IMR-90 (cell line): ENCODE data around the gene ZGRF1. TPM values are rescaled to one million over a fixed set of nuclear protein-coding genes. Genes with fewer than 3 reads are reported as not detected.
A peak's percentile ranks its signal among the peaks of the same experiment; 100 is the strongest.

Experiments used
- ATAC-seq: fragments of 200-7000 bp; cut with Tn5 transposase; 2 replicates; pipeline ENCODE4 v1.9.1; 2020; ENCODE audit warnings: low read depth, mild to moderate bottlenecking, moderate library complexity
- BruUV-seq: library from RNA; stranded (reverse); fragments of 400-500 nt; replicated peaks from 2 replicates; lab custom pipeline; 2021; lab: Mats Ljungman, UMichigan
- CTCF ChIA-PET: fragments of 300-600 bp; formaldehyde crosslinking; extraction: SDS; loops from one replicate; lab custom pipeline; 2021; ENCODE audit warnings: antibody characterized with exemption; lab: Yijun Ruan, JAX
- POLR2A ChIA-PET: fragments of 300-600 bp; sonication (Branson Sonifier 250); formaldehyde crosslinking; loops from one replicate; lab custom pipeline; 2022; ENCODE audit warnings: antibody characterized with exemption; ENCODE audit not compliant: unreplicated experiment; lab: Charles Lee
- DNase-seq: peaks from one replicate; pipeline ENCODE4 v3.0.0; 2013
- H2AFZ ChIP-seq: replicated peaks from 2 replicates; pipeline ENCODE3; 2013; ENCODE audit warnings: low read length, mild to moderate bottlenecking; ENCODE audit not compliant: poor library complexity
- H2AK5ac ChIP-seq: 2 replicates; pipeline ENCODE4 v1.6.1; 2013; ENCODE audit warnings: low read depth, low read length, inconsistent platforms
- H2AK9ac ChIP-seq: replicated peaks from 2 replicates; pipeline ENCODE3; 2013; ENCODE audit warnings: mild to moderate bottlenecking, low read depth, low read length, moderate library complexity; ENCODE audit not compliant: poor library complexity
- H2BK120ac ChIP-seq: 2 replicates; pipeline ENCODE4 v1.6.1; 2013; ENCODE audit warnings: low read depth, low read length, inconsistent platforms
- H2BK15ac ChIP-seq: 3 replicates; pipeline ENCODE4 v1.6.1; 2013; ENCODE audit warnings: low read depth, low read length, inconsistent platforms
- H2BK20ac ChIP-seq: 2 replicates; pipeline ENCODE4 v1.6.1; 2013; ENCODE audit warnings: low read depth, mild to moderate bottlenecking, inconsistent platforms, low read length, moderate library complexity
- H2BK5ac ChIP-seq: 2 replicates; pipeline ENCODE4 v1.6.1; 2013; ENCODE audit warnings: mild to moderate bottlenecking, low read depth, low read length, inconsistent platforms; ENCODE audit not compliant: poor library complexity, severe bottlenecking
- H3K14ac ChIP-seq: replicated peaks from 2 replicates; pipeline ENCODE4 v1.6.1; 2013; ENCODE audit warnings: low read depth, low read length, inconsistent platforms
- H3K18ac ChIP-seq: 2 replicates; pipeline ENCODE4 v1.6.1; 2013; ENCODE audit warnings: low read depth, low read length, control low read depth
- H3K23ac ChIP-seq: 2 replicates; pipeline ENCODE4 v1.6.1; 2013; ENCODE audit warnings: low read depth, low read length, inconsistent platforms
- H3K27ac ChIP-seq: 2 replicates; pipeline ENCODE4 v1.5.1; 2013; ENCODE audit warnings: mild to moderate bottlenecking, control low read depth, low read length; ENCODE audit not compliant: insufficient read depth
- H3K27me3 ChIP-seq: 2 replicates; pipeline ENCODE4 v1.6.1; 2013; ENCODE audit warnings: low read length; ENCODE audit not compliant: control insufficient read depth, insufficient read depth
- H3K36me3 ChIP-seq: 2 replicates; pipeline ENCODE4 v1.6.1; 2013; ENCODE audit warnings: low read length, mixed read lengths; ENCODE audit not compliant: control insufficient read depth, insufficient read depth
- H3K4ac ChIP-seq: 2 replicates; pipeline ENCODE4 v1.6.1; 2013; ENCODE audit warnings: low read depth, low read length, inconsistent platforms
- H3K4me1 ChIP-seq: 2 replicates; pipeline ENCODE4 v1.6.1; 2013; ENCODE audit warnings: low read length, mixed read lengths; ENCODE audit not compliant: control insufficient read depth, insufficient read depth
- H3K4me2 ChIP-seq: 2 replicates; pipeline ENCODE4 v1.6.1; 2013; ENCODE audit warnings: low read depth, mild to moderate bottlenecking, control low read depth, low read length, moderate library complexity
- H3K4me3 ChIP-seq: 2 replicates; pipeline ENCODE4 v1.5.1; 2013; ENCODE audit warnings: low read depth, mild to moderate bottlenecking, control low read depth, low read length, moderate library complexity; ENCODE audit not compliant: insufficient read depth
- H3K56ac ChIP-seq: 2 replicates; pipeline ENCODE4 v1.6.1; 2013; ENCODE audit warnings: low read length, inconsistent platforms; ENCODE audit not compliant: insufficient read depth; ENCODE audit errors: extremely low read depth
- H3K79me1 ChIP-seq, 2 experiments: 2 replicates each; pipeline ENCODE4 v1.6.1; 2013; ENCODE audit warnings: low read length in 2 of 2, inconsistent platforms in 1 of 2, low read depth in 1 of 2
- H3K9ac ChIP-seq: 2 replicates; pipeline ENCODE4 v1.6.1; 2013; ENCODE audit warnings: low read depth, low read length, control low read depth
- H3K9me1 ChIP-seq: 2 replicates; pipeline ENCODE4 v1.6.1; 2013; ENCODE audit warnings: low read length, inconsistent platforms; ENCODE audit not compliant: insufficient read depth
- H3K9me3 ChIP-seq: 2 replicates; pipeline ENCODE4 v1.6.1; 2013; ENCODE audit warnings: low read length; ENCODE audit not compliant: control insufficient read depth, insufficient read depth
- H4K20me1 ChIP-seq: 2 replicates; pipeline ENCODE4 v1.6.1; 2013; ENCODE audit warnings: low read length, inconsistent platforms; ENCODE audit not compliant: insufficient read depth
- H4K5ac ChIP-seq: 2 replicates; pipeline ENCODE4 v1.6.1; 2013; ENCODE audit warnings: mild to moderate bottlenecking, low read depth, low read length, control low read depth
- H4K8ac ChIP-seq, 2 experiments: 2 replicates each; pipeline ENCODE4 v1.6.1; 2013; ENCODE audit warnings: low read depth in 2 of 2, low read length in 2 of 2, control low read depth in 1 of 2, inconsistent platforms in 1 of 2
- H4K91ac ChIP-seq: 2 replicates; pipeline ENCODE4 v1.6.1; 2013; ENCODE audit warnings: low read depth, low read length, inconsistent platforms; ENCODE audit not compliant: insufficient read depth
- BHLHE40 ChIP-seq: fragments of 150-350 bp; IDR thresholded peaks from 2 replicates; pipeline ENCODE4 v1.6.1; 2016; ENCODE audit warnings: mild to moderate bottlenecking, low read depth, low read length
- CEBPB ChIP-seq: IDR thresholded peaks from 2 replicates; pipeline ENCODE4 v1.6.1; 2012; ENCODE audit warnings: low read depth, low read length, improper control_type of control experiment
- CHD1 ChIP-seq: IDR thresholded peaks from 2 replicates; pipeline ENCODE4 v1.6.1; 2012; ENCODE audit warnings: low read depth, low read length, improper control_type of control experiment
- ELK1 ChIP-seq: fragments of 150-350 bp; IDR thresholded peaks from 2 replicates; pipeline ENCODE4 v1.6.1; 2016; ENCODE audit warnings: low read depth, mild to moderate bottlenecking, low read length, moderate library complexity, borderline replicate concordance
- FOS ChIP-seq: fragments of 150-350 bp; IDR thresholded peaks from 2 replicates; pipeline ENCODE4 v1.6.1; 2016; ENCODE audit warnings: low read depth, low read length
- MAFK ChIP-seq: IDR thresholded peaks from 2 replicates; pipeline ENCODE4 v1.6.1; 2012; ENCODE audit warnings: low read depth, low read length, improper control_type of control experiment
- MAZ ChIP-seq: IDR thresholded peaks from 2 replicates; pipeline ENCODE4 v1.6.1; 2012; ENCODE audit warnings: low read depth, mild to moderate bottlenecking, low read length, improper control_type of control experiment, moderate library complexity, borderline replicate concordance
- MXI1 ChIP-seq: IDR thresholded peaks from 2 replicates; pipeline ENCODE4 v1.6.1; 2012; ENCODE audit warnings: low read depth, mild to moderate bottlenecking, low read length, moderate library complexity, borderline replicate concordance
- NFE2L2 ChIP-seq: fragments of 150-350 bp; IDR thresholded peaks from 2 replicates; pipeline ENCODE4 v1.6.1; 2016; ENCODE audit warnings: low read depth, mild to moderate bottlenecking, low read length
- POLR2A ChIP-seq: IDR thresholded peaks from 2 replicates; pipeline ENCODE4 v1.6.1; 2012; ENCODE audit warnings: mild to moderate bottlenecking, low read depth, low read length
- RAD21 ChIP-seq: IDR thresholded peaks from 2 replicates; pipeline ENCODE4 v1.6.1; 2012; ENCODE audit warnings: low read length, improper control_type of control experiment
- RCOR1 ChIP-seq: IDR thresholded peaks from 2 replicates; pipeline ENCODE4 v1.6.1; 2012; ENCODE audit warnings: mild to moderate bottlenecking, low read length, improper control_type of control experiment; ENCODE audit not compliant: insufficient replicate concordance
- RFX5 ChIP-seq: IDR thresholded peaks from 2 replicates; pipeline ENCODE4 v1.8.0; 2012; ENCODE audit warnings: low read depth, mild to moderate bottlenecking, low read length, moderate library complexity
- SMC3 ChIP-seq: fragments of 150-350 bp; IDR thresholded peaks from 2 replicates; pipeline ENCODE4 v1.6.1; 2016; ENCODE audit warnings: low read depth, mild to moderate bottlenecking, antibody characterized with exemption, low read length, moderate library complexity
- USF2 ChIP-seq: fragments of 150-350 bp; IDR thresholded peaks from 2 replicates; pipeline ENCODE4 v1.6.1; 2017; ENCODE audit warnings: mild to moderate bottlenecking, antibody characterized with exemption, low read length, low read depth
- whole genome bisulfite sequencing, 2 experiments: methylation state at CpG; one replicate each; pipeline versions ENCODE4 v1.1.5 to v1.1.7; 2013; ENCODE audit warnings: missing lambda C conversion rate in 2 of 2; ENCODE audit not compliant: insufficient read length in 1 of 2; ENCODE audit errors: extremely low coverage in 2 of 2; 5-methylcytosine and 5-hydroxymethylcytosine counted together
- dilution Hi-C: fragments of 300-500 bp; cut with HindIII; formaldehyde crosslinking; loops from one replicate; pipeline ENCODE4 v1.14.3; 2018; ENCODE audit warnings: low sequenced_read_pairs; ENCODE audit not compliant: unreplicated experiment
- in situ Hi-C: fragments of 300-500 bp; cut with MboI; formaldehyde crosslinking; loops from 3 replicates; pipeline ENCODE4 v1.14.3; 2019; ENCODE audit warnings: low sequenced_read_pairs, inconsistent platforms, mixed read lengths
- intact Hi-C: fragments of 100-400 bp; cut with micrococcal nuclease; formaldehyde crosslinking; loops from 2 replicates; pipeline ENCODE4 v1.10.0; 2022
- polyA plus RNA-seq, 3 experiments: library from polyadenylated mRNA; depleted of rRNA; stranded (reverse); fragments of >200 nt; gene quantifications; 2 replicates each; pipeline ENCODE4 v1.2.3, GENCODE V29; 2012; ENCODE audit warnings: low replicate concordance in 1 of 3
- total RNA-seq: library from RNA; depleted of rRNA; stranded (reverse); fragments of >200 nt; gene quantifications from 2 replicates; pipeline ENCODE4 v1.2.3, GENCODE V29; 2012
- TF ChIP-seq, protein P1 (sequence below): conservative IDR thresholded peaks from 2 replicates; pipeline ENCODE4 v1.5.1; 2012; ENCODE audit warnings: mild to moderate bottlenecking, low read depth, low read length, improper control_type of control experiment

The ZGRF1 gene
- total and polyA plus RNA-seq, 2 of the 4 experiments (the other 2 are of a cell fraction), result 2.8 to 5.6 TPM

DNA sequence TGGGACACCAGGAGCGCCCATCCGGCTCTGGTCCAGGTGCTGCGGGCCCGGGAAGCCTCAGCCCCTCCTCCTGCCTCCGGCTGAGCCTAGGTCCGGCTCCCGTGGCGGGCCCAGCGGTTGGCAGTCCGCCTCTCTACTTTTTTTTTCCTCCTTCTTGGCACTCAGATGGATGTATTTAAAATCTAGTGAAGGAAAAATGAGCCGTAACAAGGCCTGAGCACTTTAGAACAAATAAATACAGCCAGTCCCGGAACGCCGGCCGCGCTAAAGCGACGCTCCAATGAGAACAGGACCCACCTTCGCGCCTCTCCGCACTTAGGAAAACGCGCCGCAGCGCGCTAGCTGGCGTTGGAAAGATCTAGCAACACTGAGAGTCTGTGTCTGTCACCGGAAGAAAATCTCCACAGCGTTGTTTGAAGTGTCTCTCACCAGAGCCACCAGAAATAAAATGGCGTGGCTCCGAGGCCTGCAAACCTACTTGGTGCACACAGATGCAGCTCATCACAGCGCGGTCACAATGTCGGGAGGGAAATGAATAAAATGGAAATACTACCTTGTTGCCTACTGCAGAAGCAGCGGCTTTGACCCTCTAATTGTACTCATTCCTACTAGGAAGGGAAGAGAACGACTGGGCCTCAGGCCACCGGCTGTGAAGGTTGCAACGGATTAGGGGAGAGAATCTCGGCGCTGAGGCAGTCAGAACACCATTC is 125.5 kb downstream of the ZGRF1 start:
- H3K9me1 ChIP-seq, result no peaks in the 10 kb centered on the region
- intact Hi-C loops (no loop called here), in situ Hi-C loops (no loop called here), dilution Hi-C loops (no loop called here)
- no peak overlapping the region for H2BK5ac ChIP-seq
- H2BK15ac ChIP-seq, result no peak overlapping the region
- no peak overlapping the region for H3K18ac ChIP-seq
- H4K20me1 ChIP-seq, result no peaks in the 10 kb centered on the region
- H3K27ac ChIP-seq, result no peak overlapping the region
- ChIA-PET POLR2A (no interaction called here), CTCF (no interaction called here)
- no TSS peak for BruUV-seq
- 18% methylated on average over 13 of the region's 40 CpGs; no CpG with 5 or more reads in 1 of the 2 experiments for WGBS, 2 experiments
- H3K36me3 ChIP-seq, result no peaks in the 10 kb centered on the region
- H3K23ac ChIP-seq, result no peak overlapping the region
- H3K14ac ChIP-seq, result no peak overlapping the region
- H4K5ac ChIP-seq, result no peak overlapping the region
- no peak overlapping the region for H2BK20ac ChIP-seq
- H2AFZ ChIP-seq, result peak overlapping the region; percentile 55
- no peak overlapping the region for H3K56ac ChIP-seq
- H3K9ac ChIP-seq, result no peak overlapping the region
- H3K79me1 ChIP-seq, result no peaks in the 10 kb centered on the region
- no peak overlapping the region for H2AK5ac ChIP-seq
- DNase-seq, result no peak
- H3K4ac ChIP-seq, result no peak overlapping the region
- no peak overlapping the region for H4K91ac ChIP-seq
- H2AK9ac ChIP-seq, result no peak overlapping the region
- peaks cover 5% of the 10 kb centered on the region; the same call in 1 of the 2 replicates for H3K4me1 ChIP-seq
- H2BK120ac ChIP-seq, result no peak overlapping the region
- no peak overlapping the region for H3K4me3 ChIP-seq
- TF ChIP-seq MAFK (no peak), RFX5 (no peak), RCOR1 (no peak), MXI1 (no peak), USF2 (no peak), MAZ (no peak), CEBPB (no peak), RAD21 (no peak), CHD1 (no peak), SMC3 (no peak), POLR2A (no peak), FOS (no peak), BHLHE40 (no peak), ELK1 (no peak), NFE2L2 (no peak)
- TF ChIP-seq, protein P1, sequence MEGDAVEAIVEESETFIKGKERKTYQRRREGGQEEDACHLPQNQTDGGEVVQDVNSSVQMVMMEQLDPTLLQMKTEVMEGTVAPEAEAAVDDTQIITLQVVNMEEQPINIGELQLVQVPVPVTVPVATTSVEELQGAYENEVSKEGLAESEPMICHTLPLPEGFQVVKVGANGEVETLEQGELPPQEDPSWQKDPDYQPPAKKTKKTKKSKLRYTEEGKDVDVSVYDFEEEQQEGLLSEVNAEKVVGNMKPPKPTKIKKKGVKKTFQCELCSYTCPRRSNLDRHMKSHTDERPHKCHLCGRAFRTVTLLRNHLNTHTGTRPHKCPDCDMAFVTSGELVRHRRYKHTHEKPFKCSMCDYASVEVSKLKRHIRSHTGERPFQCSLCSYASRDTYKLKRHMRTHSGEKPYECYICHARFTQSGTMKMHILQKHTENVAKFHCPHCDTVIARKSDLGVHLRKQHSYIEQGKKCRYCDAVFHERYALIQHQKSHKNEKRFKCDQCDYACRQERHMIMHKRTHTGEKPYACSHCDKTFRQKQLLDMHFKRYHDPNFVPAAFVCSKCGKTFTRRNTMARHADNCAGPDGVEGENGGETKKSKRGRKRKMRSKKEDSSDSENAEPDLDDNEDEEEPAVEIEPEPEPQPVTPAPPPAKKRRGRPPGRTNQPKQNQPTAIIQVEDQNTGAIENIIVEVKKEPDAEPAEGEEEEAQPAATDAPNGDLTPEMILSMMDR, result no peak
- H3K27me3 ChIP-seq, result peaks cover 84% of the 10 kb centered on the region
- H3K9me3 ChIP-seq, result peaks cover 8% of the 10 kb centered on the region; the same call in 1 of the 2 replicates
- no peak overlapping the region for H4K8ac ChIP-seq
- no peak overlapping the region for H3K4me2 ChIP-seq
- ATAC-seq, result no peak
